Activated CD4-positive, alpha-beta T cell treated with anti-CD3 and anti-CD28 coated beads for 36 hours (primary cell): ENCODE results near the gene NCOR1. TPM values are rescaled to one million over a fixed set of nuclear protein-coding genes. Genes with fewer than 3 reads are reported as not detected.
"Not testable (repeated sequence)": the region's sequence is repeated elsewhere in the genome, so short reads cannot be mapped to it uniquely, and the experiment has no call there.

Experiments used
- ATAC-seq: fragments of 200-7000 bp; cut with Tn5 transposase; one replicate; pipeline ENCODE4 v1.10.0; 2021; ENCODE audit warnings: mild to moderate bottlenecking, moderate library complexity
- CTCF ChIA-PET: fragments of 350-600 bp; sonication (Branson Sonifier 250); formaldehyde crosslinking; loops from one replicate; lab custom pipeline; 2021; ENCODE audit warnings: antibody characterized with exemption; lab: Charles Lee
- POLR2A ChIA-PET: fragments of 350-600 bp; sonication (Branson Sonifier 250); formaldehyde crosslinking; loops from one replicate; lab custom pipeline; 2021; ENCODE audit warnings: antibody characterized with exemption, inconsistent platforms; lab: Charles Lee
- DNase-seq: peaks from one replicate; pipeline ENCODE4 v3.0.0-alpha.2; 2020
- H3K27ac Mint-ChIP-seq: one replicate; pipeline ENCODE4 v1.8.0; 2021; ENCODE audit warnings: mixed read lengths
- H3K27me3 Mint-ChIP-seq: one replicate; pipeline ENCODE4 v1.8.0; 2021; ENCODE audit warnings: mixed read lengths
- H3K36me3 Mint-ChIP-seq: one replicate; pipeline ENCODE4 v1.8.0; 2021; ENCODE audit warnings: low read depth, mixed read lengths
- H3K4me1 Mint-ChIP-seq: one replicate; pipeline ENCODE4 v1.8.0; 2021; ENCODE audit warnings: mixed read lengths
- H3K4me3 Mint-ChIP-seq: one replicate; pipeline ENCODE4 v1.8.0; 2021; ENCODE audit warnings: mild to moderate bottlenecking, moderate library complexity, mixed read lengths
- H3K9me3 Mint-ChIP-seq: one replicate; pipeline ENCODE4 v1.8.0; 2021; ENCODE audit warnings: low read depth, mixed read lengths
- intact Hi-C, 2 experiments: fragments of 100-400 bp; cut with DNase I in 1 of 2; cut with micrococcal nuclease in 1 of 2; formaldehyde crosslinking; loops; one replicate each; pipeline versions ENCODE4 v1.14.2 to v1.15.1; 2022 to 2024; cut with DNase I, micrococcal nuclease
- total RNA-seq, 2 experiments: library from RNA; stranded (reverse); gene quantifications; one replicate each; pipeline ENCODE4 v1.2.3, GENCODE V29; 2021

Gene NCOR1
- total RNA-seq, 2 experiments from 2014 or later: 110 to 155 TPM

GRCh38 chr17:16191604-16192003 is 23.7 kb downstream of the NCOR1 start:
- H3K4me1 Mint-ChIP-seq: peaks cover 25% of the 10 kb centered on the region
- DNase-seq: no peak
- intact Hi-C loops: no loop called here
- H3K4me3 Mint-ChIP-seq: no peak overlapping the region
- CTCF ChIA-PET: interaction anchor here (1.7 kb wide), 1 partner anchor 23 kb away, joined by 5 read pairs; no protein-coding TSS in a partner anchor
- ATAC-seq: no peak
- peaks cover 33% of the 10 kb centered on the region for H3K36me3 Mint-ChIP-seq
- H3K27me3 Mint-ChIP-seq: no peaks in the 10 kb centered on the region
- H3K9me3 Mint-ChIP-seq: no peaks in the 10 kb centered on the region
- POLR2A ChIA-PET: interaction anchor here (0.6 to 0.7 kb wide), 2 partner anchors 170 to 174 kb away, joined by 3 read pairs; no protein-coding TSS in a partner anchor
- no peak overlapping the region for H3K27ac Mint-ChIP-seq

- ChIA-PET POLR2A (interaction anchor here (0.6 to 0.7 kb wide), 2 partner anchors 170 to 175 kb away, joined by 3 read pairs; no protein-coding TSS in a partner anchor), CTCF (interaction anchor here (1.7 kb wide), 2 partner anchors 10 to 23 kb away, joined by 4 to 5 read pairs; no protein-coding TSS in a partner anchor)
- H3K36me3 Mint-ChIP-seq: peaks cover 34% of the 10 kb centered on the region
- intact Hi-C loops: no loop called here
- no peak overlapping the region for H3K4me3 Mint-ChIP-seq
- H3K4me1 Mint-ChIP-seq: peaks cover 25% of the 10 kb centered on the region
- H3K9me3 Mint-ChIP-seq: no peaks in the 10 kb centered on the region
- H3K27me3 Mint-ChIP-seq: no peaks in the 10 kb centered on the region
- DNase-seq (no peak), ATAC-seq (no peak)
- H3K27ac Mint-ChIP-seq: no peak overlapping the region
These were observed 24.5 kb downstream of the NCOR1 start for GRCh38 chr17:16190703-16191360.

GRCh38 chr17:16189791-16190348 is 25.5 kb downstream of the NCOR1 start:
- no peak overlapping the region for H3K4me3 Mint-ChIP-seq
- no peaks in the 10 kb centered on the region for H3K9me3 Mint-ChIP-seq
- peaks cover 41% of the 10 kb centered on the region for H3K36me3 Mint-ChIP-seq
- no peaks in the 10 kb centered on the region for H3K27me3 Mint-ChIP-seq
- DNase-seq (no peak), ATAC-seq (no peak)
- H3K4me1 Mint-ChIP-seq: peaks cover 23% of the 10 kb centered on the region
- POLR2A ChIA-PET: no interaction called here
- intact Hi-C loops: loop anchor here in 1 of 2 experiments (10.0 kb wide), 1 partner anchor 55 kb away; no protein-coding TSS in a partner anchor
- CTCF ChIA-PET: interaction anchor here (1.3 to 1.7 kb wide), 2 partner anchors 11 to 18 kb away, joined by 3 to 4 read pairs; no protein-coding TSS in a partner anchor
- no peak overlapping the region for H3K27ac Mint-ChIP-seq

GRCh38 chr17:16187642-16188041 is 27.7 kb downstream of the NCOR1 start:
- H3K4me1 Mint-ChIP-seq: peaks cover 27% of the 10 kb centered on the region
- no peak overlapping the region for H3K4me3 Mint-ChIP-seq
- H3K27me3 Mint-ChIP-seq: no peaks in the 10 kb centered on the region
- ATAC-seq (no peak), DNase-seq (no peak)
- intact Hi-C loops: loop anchor here in 1 of 2 experiments (10.0 kb wide), 1 partner anchor 57 kb away; no protein-coding TSS in a partner anchor
- peaks cover 35% of the 10 kb centered on the region for H3K36me3 Mint-ChIP-seq
- CTCF ChIA-PET: no interaction called here
- no peak overlapping the region for H3K27ac Mint-ChIP-seq
- POLR2A ChIA-PET: interaction anchor here (0.7 kb wide), 1 partner anchor 27 kb away, joined by 7 read pairs; no protein-coding TSS in a partner anchor
- no peaks in the 10 kb centered on the region for H3K9me3 Mint-ChIP-seq

- peaks cover 19% of the 10 kb centered on the region for H3K4me1 Mint-ChIP-seq
- DNase-seq (no peak), ATAC-seq (no peak)
- no peaks in the 10 kb centered on the region for H3K27me3 Mint-ChIP-seq
- H3K4me3 Mint-ChIP-seq: no peak overlapping the region
- no peak overlapping the region for H3K27ac Mint-ChIP-seq
- intact Hi-C loops: loop anchor here in 1 of 2 experiments (10.0 kb wide), 1 partner anchor 63 kb away; no protein-coding TSS in a partner anchor
- peaks cover 25% of the 10 kb centered on the region for H3K36me3 Mint-ChIP-seq
- POLR2A ChIA-PET: no interaction called here
- CTCF ChIA-PET: interaction anchor here (0.6 kb wide), 1 partner anchor 13 kb away, joined by 3 read pairs; no protein-coding TSS in a partner anchor
- no peaks in the 10 kb centered on the region for H3K9me3 Mint-ChIP-seq
These were observed 33.8 kb downstream of the NCOR1 start for GRCh38 chr17:16181581-16181980.

- no peak for DNase-seq
- Mint-ChIP-seq H3K4me3 (no peak overlapping the region), H3K27me3 (no peaks in the 10 kb centered on the region), H3K36me3 (peaks cover 10% of the 10 kb centered on the region), H3K9me3 (no peaks in the 10 kb centered on the region), H3K4me1 (peaks cover 9% of the 10 kb centered on the region), H3K27ac (no peak overlapping the region)
- intact Hi-C loops: no loop called here
- CTCF ChIA-PET: no interaction called here
- ATAC-seq: no peak
- POLR2A ChIA-PET: no interaction called here
These were observed 36.5 kb downstream of the NCOR1 start for GRCh38 chr17:16178836-16179235.

- intact Hi-C loops: no loop called here
- Mint-ChIP-seq H3K9me3 (no peaks in the 10 kb centered on the region), H3K4me1 (peaks cover 9% of the 10 kb centered on the region), H3K36me3 (peaks cover 26% of the 10 kb centered on the region), H3K4me3 (no peak overlapping the region), H3K27ac (no peak overlapping the region), H3K27me3 (no peaks in the 10 kb centered on the region)
- CTCF ChIA-PET: no interaction called here
- POLR2A ChIA-PET: no interaction called here
- DNase-seq (no peak), ATAC-seq (no peak)
These were observed 43.7 kb downstream of the NCOR1 start for GRCh38 chr17:16171613-16172012.

GRCh38 chr17:16166766-16167165 is 48.6 kb downstream of the NCOR1 start:
- H3K4me1 Mint-ChIP-seq, ATAC-seq, H3K9me3 Mint-ChIP-seq, H3K4me3 Mint-ChIP-seq, intact Hi-C loops, H3K27ac Mint-ChIP-seq, H3K27me3 Mint-ChIP-seq, DNase-seq: not testable (repeated sequence)
- ChIA-PET POLR2A (interaction anchor here (0.6 kb wide), 1 partner anchor 214 kb away, joined by 4 read pairs; the partner anchor contains the start of gene UBB), CTCF (interaction anchor here (1.0 kb wide), 1 partner anchor 8 kb away, joined by 3 read pairs; no protein-coding TSS in a partner anchor)
- peaks cover 38% of the 10 kb centered on the region for H3K36me3 Mint-ChIP-seq

GRCh38 chr17:16158714-16159113 is 56.6 kb downstream of the NCOR1 start:
- no peaks in the 10 kb centered on the region for H3K9me3 Mint-ChIP-seq
- no peak overlapping the region for H3K4me3 Mint-ChIP-seq
- no peaks in the 10 kb centered on the region for H3K4me1 Mint-ChIP-seq
- POLR2A ChIA-PET: no interaction called here
- CTCF ChIA-PET: interaction anchor here (0.9 to 1.1 kb wide), 2 partner anchors 8 to 12 kb away, joined by 3 read pairs; no protein-coding TSS in a partner anchor
- H3K27me3 Mint-ChIP-seq: no peaks in the 10 kb centered on the region
- no peak for DNase-seq
- intact Hi-C loops: no loop called here
- ATAC-seq: no peak
- H3K27ac Mint-ChIP-seq: no peak overlapping the region
- peaks cover 26% of the 10 kb centered on the region for H3K36me3 Mint-ChIP-seq

- no peak for ATAC-seq
- intact Hi-C loops: no loop called here
- CTCF ChIA-PET: interaction anchor here (0.7 kb wide), 1 partner anchor 170 kb away, joined by 7 read pairs; no protein-coding TSS in a partner anchor
- H3K4me1 Mint-ChIP-seq: no peaks in the 10 kb centered on the region
- H3K27ac Mint-ChIP-seq: no peak overlapping the region
- POLR2A ChIA-PET: no interaction called here
- H3K9me3 Mint-ChIP-seq: peaks cover 7% of the 10 kb centered on the region
- peaks cover 37% of the 10 kb centered on the region for H3K36me3 Mint-ChIP-seq
- H3K4me3 Mint-ChIP-seq: no peak overlapping the region
- H3K27me3 Mint-ChIP-seq: no peaks in the 10 kb centered on the region
- no peak for DNase-seq
These were observed 59.8 kb downstream of the NCOR1 start for GRCh38 chr17:16155536-16155935.

GRCh38 chr17:16152326-16152725 is 63.0 kb downstream of the NCOR1 start:
- H3K4me3 Mint-ChIP-seq, CTCF ChIA-PET: not testable (repeated sequence)

More at GRCh38 chr17:16152326-16152725, 63.0 kb downstream of the NCOR1 start:
- peaks cover 41% of the 10 kb centered on the region for H3K36me3 Mint-ChIP-seq
- H3K27me3 Mint-ChIP-seq, DNase-seq, ATAC-seq, POLR2A ChIA-PET, intact Hi-C loops, H3K9me3 Mint-ChIP-seq, H3K4me1 Mint-ChIP-seq, H3K27ac Mint-ChIP-seq: not testable (repeated sequence)
